Measurements from ENCODE around the gene RFLNA. TPM values are rescaled to one million over a fixed set of nuclear protein-coding genes. Genes with fewer than 3 reads are reported as not detected.

Gene RFLNA
- total RNA-seq, 1 experiment from 2014 or later, result 35.4 TPM

DNA sequence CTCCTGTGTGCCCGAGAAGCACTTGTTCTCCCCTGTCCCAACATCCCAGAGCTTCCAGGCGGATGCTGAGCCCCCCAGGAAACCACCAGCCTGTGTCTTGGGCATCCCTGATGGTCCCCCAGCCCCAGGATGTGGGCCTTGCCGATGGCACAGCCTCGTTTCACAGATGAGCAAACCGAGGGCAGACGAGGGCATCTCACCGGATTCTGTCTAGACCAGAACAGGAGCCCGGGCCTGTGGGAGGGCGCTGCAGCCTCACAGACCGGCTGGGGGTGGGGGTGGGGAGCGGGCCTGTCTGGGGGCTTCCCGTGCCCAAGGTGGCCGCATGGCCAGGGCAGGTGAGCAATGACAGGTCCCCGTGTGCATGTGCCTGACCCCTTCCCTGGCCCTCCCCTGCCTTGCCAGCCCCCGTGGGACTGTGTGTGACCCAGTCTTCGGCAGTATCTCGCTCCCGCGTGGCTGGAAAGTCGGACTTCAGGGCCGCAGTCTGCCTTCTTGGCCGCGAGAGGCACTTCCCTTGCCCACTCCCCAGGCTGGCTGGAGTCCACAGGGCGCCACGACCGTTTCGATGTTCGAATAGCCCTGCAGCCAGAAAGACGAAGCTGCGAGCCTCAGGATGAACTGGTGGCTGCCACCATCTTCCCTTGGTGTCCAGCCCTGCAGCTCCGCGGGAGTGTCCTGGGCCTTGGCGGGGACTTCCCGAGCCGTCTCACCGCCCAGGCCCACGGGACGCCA, 8.9 kb downstream of the RFLNA start:
- DNase-seq (ENCODE audit: low read depth), result no peak

DNA sequence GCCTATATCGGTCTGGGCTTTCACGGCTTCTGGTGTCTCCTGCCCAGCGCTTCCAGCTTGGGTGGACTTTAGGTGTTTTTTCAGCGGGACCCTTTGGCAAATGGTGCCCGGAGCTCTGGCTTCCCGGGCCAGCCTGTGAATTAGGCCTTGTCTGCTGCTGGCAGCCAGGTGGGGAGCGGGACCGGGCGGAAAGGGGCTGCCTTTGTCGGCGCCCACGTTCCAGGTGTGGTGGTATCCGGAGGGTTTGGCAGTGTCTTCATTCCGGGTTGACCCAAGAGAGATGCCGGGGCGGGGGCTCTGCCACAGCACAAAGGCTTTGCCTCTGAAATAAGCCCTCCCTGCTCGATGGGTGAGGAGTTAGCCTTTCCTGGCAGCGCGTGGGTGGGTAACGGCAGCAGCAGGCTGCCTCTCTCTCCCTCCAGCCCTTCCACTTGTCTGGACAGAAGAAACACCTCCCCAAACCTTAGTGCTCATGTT, 9.5 kb downstream of the RFLNA start:
- DNase-seq (ENCODE audit: low read depth), result no peak

GRCh38 chr12:124305136-124305535, 10.2 kb downstream of the RFLNA start:
- no peak for DNase-seq (ENCODE audit: low read depth)

- DNase-seq (ENCODE audit: low read depth), result no peak
Observed at GRCh38 chr12:124305776-124306685, 11.1 kb downstream of the RFLNA start.

GRCh38 chr12:124306686-124307555, 12.0 kb downstream of the RFLNA start:
- DNase-seq (ENCODE audit: low read depth), result no peak

- no peak for DNase-seq (ENCODE audit: low read depth)
Observed at GRCh38 chr12:124307556-124307825, 12.6 kb downstream of the RFLNA start.

DNA sequence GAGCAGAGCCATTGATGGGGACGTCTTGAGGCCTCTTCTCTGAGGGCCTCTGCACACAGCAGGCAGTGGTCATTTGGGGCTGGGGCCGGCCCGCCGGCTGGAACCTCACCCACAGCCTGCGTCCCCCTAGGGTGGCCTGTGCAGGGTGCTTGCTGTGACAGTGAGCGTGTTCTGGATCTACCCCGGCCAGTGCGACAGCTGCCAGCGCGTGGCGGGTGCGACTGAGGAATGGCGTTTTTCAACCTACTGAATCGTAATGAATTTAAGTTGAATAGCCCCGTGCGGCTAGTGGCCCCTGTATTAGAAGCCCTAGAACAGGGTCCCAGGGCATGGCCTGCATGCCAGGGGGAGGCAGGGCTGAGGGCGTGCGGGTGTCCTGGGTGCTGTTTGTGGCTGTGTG, 13.8 kb downstream of the RFLNA start:
- DNase-seq (ENCODE audit: low read depth), result no peak

DNA sequence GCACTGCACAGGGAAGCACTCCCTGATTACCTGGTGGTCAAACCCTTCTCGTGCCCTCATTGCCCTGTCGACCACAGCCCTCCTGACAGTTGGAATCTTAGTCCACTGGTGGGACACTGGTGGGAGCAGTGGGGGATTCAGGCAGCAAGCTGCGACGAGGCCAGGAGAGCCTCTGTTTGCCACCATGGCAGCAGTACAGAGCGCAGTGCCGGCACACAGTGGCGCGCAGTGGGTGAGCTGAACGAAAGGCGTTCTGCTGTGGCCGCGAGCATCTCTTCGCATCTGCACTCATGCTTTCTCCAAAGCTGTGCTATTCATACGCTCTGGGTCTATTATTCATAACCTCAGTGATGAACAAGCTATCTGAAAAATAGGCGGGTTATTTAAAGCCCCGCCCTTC, 14.3 kb downstream of the RFLNA start:
- DNase-seq (ENCODE audit: low read depth), result no peak

DNA sequence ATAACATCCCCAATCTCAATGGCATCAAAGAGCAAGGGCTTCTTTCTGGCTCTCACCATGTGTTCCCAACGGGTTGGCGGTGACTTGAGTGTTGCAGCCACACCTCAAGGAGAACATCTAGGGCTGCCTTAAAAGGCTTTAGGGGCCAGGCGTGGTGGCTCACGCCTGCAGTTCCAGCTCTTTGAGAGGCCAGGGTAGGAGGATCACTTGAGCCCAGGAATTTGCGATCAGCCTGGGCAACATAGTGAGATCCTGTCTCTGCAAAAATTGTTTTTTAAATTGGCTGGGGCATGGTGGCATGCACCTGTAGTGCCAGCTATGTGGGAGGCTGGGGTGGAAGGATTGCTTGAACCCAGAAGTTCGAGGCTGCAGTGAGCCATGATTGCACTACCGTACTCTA, 14.9 kb downstream of the RFLNA start:
- DNase-seq (ENCODE audit: low read depth), result no peak

- no peak for DNase-seq (ENCODE audit: low read depth)
Observed at GRCh38 chr12:124310178-124310577, 15.3 kb downstream of the RFLNA start.

DNA sequence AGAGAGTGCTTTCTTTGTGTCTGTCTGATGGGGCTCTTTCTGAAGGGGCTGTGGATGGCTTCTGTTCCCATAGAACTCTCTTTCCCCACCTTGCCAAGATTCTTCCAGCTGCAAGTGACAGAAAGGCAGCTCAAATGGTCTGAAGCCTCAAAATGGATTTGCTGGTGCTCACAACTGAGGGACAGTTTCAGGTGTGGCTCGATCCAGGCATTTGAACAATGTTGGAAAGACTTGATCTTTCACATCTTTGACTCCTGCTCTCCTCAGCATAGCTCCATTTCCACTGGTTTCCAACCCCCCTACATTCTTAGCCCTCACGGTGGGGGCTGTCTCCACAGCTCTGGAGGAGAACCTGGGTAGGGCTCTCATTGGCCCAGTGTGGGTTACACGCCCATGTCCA, 15.9 kb downstream of the RFLNA start:
- DNase-seq (ENCODE audit: low read depth), result no peak

DNA sequence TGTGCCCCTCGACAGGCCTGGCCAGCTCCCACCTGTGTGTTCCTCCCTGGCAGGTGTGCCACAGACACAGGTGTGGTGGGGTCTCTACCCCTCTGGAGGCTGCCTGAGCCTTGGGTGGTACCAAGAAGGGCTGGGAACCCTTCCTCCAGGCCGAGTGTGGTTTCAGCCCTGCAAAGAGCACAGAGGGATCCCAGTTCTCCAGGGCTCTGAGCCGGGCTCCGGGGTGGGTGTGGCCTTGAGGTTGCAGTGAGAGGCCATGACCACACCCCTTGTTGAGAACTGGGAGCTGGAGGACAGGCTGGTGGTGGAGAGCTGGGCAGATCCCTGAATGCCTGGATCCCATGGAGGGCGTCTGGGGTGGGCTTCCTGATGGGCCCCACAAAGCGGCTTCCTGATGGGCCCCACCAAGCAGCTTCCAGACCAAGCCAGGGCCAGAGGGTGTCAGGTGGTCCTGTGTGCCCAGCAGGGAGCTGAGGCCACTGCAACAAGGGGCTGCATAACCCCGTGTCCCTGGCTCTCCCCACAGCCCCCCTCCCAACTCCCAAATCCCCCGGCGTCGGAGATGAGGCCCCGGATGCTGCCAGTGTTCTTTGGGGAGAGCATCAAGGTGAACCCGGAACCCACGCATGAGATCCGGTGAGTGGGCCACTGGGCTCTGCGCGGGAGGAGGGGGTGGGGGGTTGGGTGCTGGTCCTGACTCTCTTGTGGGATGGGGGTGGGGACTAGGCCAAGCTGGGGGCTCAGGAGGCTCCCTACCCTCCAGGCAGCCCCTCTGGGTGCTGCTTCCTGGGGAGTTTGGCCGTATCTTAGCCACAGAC, 16.6 kb downstream of the RFLNA start:
- DNase-seq (ENCODE audit: low read depth), result no peak

GRCh38 chr12:124312601-124313000, 17.7 kb downstream of the RFLNA start:
- no peak for DNase-seq (ENCODE audit: low read depth)

DNA sequence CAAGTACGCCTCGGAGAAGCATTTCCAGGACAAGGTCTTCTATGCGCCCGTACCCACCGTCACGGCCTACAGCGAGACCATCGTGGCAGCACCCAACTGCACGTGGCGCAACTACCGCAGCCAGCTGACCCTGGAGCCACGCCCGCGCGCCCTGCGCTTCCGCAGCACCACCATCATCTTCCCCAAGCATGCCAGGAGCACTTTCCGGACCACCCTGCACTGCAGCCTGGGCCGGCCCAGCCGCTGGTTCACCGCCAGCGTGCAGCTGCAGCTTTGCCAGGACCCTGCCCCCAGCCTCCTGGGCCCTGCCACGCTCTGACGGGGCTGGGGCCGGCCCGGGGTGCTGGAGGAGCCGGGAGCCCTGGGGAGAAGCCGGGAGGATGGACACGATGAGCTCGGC, 19.3 kb downstream of the RFLNA start:
- no peak for DNase-seq (ENCODE audit: low read depth)

GRCh38 chr12:124314766-124315165, 19.9 kb downstream of the RFLNA start:
- DNase-seq (ENCODE audit: low read depth), result no peak

DNA sequence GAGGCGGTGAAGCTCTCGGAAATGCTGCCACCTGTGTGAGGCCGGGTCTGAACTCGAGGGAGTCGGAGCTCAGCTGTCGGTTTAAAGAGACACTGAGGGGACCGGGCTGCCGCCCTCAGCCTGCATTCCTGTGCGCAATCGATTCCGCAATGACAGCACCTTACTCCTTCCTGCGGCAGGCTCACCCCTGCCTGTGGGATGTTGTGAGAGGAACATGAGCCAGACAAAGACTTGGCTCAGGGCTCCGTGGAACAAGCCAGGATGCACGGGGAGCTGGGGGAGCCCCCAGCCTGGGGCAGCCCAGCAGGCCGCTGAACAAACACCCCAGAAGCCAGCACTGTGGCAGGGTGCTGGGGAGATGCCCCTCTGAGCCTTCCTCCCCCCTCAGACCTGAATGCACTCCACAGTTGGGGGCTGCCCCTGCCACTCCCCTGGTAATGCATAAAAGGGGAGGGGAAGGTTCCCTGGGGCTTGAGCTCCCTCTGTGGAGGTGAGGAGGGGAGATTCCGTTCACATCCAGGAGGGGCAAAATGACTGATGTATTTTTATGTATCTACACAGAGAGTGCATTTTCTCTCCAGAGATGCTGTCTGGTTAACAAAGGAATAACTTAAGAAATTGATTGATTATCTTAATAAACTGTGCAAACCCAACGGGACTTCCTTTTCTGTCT, 20.6 kb downstream of the RFLNA start:
- DNase-seq (ENCODE audit: low read depth), result no peak

- no peak for DNase-seq (ENCODE audit: low read depth)
Observed at GRCh38 chr12:124316257-124316900, 21.5 kb downstream of the RFLNA start.

DNA sequence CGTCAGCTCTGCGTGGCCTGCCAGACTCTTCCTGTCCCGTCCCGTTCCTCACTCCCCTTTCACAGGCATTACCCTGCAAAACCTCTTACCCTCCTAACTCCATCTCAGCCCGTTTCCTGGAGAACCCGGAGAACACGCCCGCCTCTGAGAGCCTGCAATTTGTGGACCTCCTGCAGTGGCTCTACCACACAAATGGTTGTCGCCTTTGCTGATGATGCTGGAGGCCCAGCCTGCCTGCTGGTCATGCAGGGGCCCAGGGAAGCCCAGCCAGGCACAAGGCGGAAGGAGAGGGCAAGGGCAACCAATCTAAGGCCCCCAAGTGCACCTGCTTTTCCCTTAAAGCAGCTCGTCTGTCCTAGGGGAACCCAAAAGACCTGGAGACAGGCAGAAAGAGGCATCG, 22.5 kb downstream of the RFLNA start:
- no peak for DNase-seq (ENCODE audit: low read depth)

GRCh38 chr12:124318278-124319020, 23.6 kb downstream of the RFLNA start:
- DNase-seq (ENCODE audit: low read depth), result no peak
